Fibroblast of the aortic adventitia (primary cell): Measurements from ENCODE around the gene FAM81A. TPM values are rescaled to one million over a fixed set of nuclear protein-coding genes. Genes with fewer than 3 reads are reported as not detected.
A peak's percentile ranks its signal among the peaks of the same experiment; 100 is the strongest.

Experiments
- DNase-seq: peaks from one replicate; pipeline ENCODE4 v3.0.0-alpha.2; 2010; ENCODE audit warnings: low read depth
- H3K4me3 ChIP-seq: 2 replicates; pipeline ENCODE4 v1.5.1; 2011; ENCODE audit warnings: low read depth, mild to moderate bottlenecking, control low read depth, low read length, moderate library complexity
- total RNA-seq: library from RNA; depleted of rRNA; stranded (reverse); fragments of >200 nt; gene quantifications from 2 replicates; pipeline ENCODE4 v1.2.3, GENCODE V29; 2012; ENCODE audit warnings: low replicate concordance
- TF ChIP-seq, protein P1 (sequence below): IDR thresholded peaks from 2 replicates; pipeline ENCODE4 v1.5.1; 2011; ENCODE audit warnings: mild to moderate bottlenecking, low read length, control low read depth, inconsistent platforms; ENCODE audit not compliant: insufficient read depth

The FAM81A gene
- total RNA-seq, result 0.81 and 2.6 TPM in 2 replicates

GRCh38 chr15:59437817-59438624, at the start of gene FAM81A:
Gene FAM81A (plus strand): TSS chr15:59438186. CDS start chr15:59458627, 20,441 bp downstream.
- peak within 1 kb of the TSS; percentile 66 for H3K4me3 ChIP-seq
- TF ChIP-seq, protein P1, sequence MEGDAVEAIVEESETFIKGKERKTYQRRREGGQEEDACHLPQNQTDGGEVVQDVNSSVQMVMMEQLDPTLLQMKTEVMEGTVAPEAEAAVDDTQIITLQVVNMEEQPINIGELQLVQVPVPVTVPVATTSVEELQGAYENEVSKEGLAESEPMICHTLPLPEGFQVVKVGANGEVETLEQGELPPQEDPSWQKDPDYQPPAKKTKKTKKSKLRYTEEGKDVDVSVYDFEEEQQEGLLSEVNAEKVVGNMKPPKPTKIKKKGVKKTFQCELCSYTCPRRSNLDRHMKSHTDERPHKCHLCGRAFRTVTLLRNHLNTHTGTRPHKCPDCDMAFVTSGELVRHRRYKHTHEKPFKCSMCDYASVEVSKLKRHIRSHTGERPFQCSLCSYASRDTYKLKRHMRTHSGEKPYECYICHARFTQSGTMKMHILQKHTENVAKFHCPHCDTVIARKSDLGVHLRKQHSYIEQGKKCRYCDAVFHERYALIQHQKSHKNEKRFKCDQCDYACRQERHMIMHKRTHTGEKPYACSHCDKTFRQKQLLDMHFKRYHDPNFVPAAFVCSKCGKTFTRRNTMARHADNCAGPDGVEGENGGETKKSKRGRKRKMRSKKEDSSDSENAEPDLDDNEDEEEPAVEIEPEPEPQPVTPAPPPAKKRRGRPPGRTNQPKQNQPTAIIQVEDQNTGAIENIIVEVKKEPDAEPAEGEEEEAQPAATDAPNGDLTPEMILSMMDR, result no peak
- DNase-seq, result peak; percentile 74

DNA sequence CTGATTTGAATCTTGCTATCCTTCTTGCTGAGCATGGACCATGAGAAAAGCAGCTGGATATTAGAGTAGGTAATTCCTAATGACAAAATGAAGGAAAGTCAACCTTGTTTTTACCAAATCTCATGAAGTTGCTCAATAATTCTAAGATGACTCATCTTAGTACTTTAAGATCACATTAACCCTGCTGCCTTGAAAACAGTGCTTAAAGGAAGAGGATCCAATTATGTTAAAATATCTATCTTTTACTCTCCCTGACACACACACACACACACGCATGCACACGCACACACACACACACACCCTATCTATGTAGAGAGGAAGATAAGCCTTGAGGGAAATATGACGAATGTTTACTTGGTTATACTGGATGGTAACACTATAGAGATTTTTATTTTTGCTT, 49.3 kb upstream of the FAM81A start:
- no peak overlapping the region for H3K4me3 ChIP-seq
- peak; percentile 70 for DNase-seq
- TF ChIP-seq, protein P1, result no peak

DNA sequence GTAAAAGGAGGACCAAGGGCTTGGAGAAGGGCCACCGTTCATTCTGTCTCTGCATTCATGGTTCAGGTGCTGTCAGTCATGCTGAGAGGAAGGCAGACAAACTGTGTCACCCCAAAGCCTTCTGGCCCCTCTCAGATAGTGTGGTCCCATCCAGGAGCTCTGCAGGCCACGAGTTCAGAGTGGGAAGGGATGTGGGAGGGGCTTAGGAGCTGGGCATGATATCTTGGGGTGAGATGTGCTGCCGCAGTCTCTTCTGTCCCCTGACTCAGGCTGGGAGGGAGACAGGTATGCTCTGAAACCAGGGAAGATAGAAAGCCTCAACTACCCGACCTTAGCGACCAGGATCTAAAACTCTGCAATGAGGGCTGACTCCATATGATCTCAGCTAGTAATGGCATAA, 45.7 kb upstream of the FAM81A start:
- TF ChIP-seq, protein P1, result no peak
- no peak for DNase-seq
- no peak overlapping the region for H3K4me3 ChIP-seq

- no peak overlapping the region for H3K4me3 ChIP-seq
- TF ChIP-seq, protein P1, result no peak
- DNase-seq, result no peak
These were observed 43.8 kb upstream of the FAM81A start for GRCh38 chr15:59394166-59394661.

DNA sequence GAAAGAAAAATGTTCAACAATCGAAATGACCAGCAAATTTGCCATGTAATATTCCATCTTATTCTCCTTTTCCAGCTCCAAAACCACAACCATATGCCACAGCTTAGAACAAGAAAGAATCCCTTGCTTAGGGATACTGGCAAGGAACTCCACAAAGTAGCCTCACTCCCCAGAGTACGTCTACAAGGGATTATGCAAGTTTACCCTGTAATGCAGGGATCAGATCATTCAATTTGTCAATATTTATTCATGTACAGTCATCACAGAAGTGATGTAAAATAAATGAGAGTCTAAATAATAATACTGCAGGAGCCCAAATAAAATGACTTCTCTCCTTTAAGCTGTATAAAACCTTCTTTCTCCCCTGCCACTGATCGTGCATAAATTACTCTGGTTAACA, 41.8 kb upstream of the FAM81A start:
- DNase-seq, result no peak
- no peak overlapping the region for H3K4me3 ChIP-seq

GRCh38 chr15:59396679-59397078, 41.3 kb upstream of the FAM81A start:
- DNase-seq, result no peak
- TF ChIP-seq, protein P1, result no peak
- H3K4me3 ChIP-seq, result no peak overlapping the region

More for the DNA sequence above, 41.8 kb upstream of the FAM81A start:
- TF ChIP-seq, protein P1, result no peak

DNA sequence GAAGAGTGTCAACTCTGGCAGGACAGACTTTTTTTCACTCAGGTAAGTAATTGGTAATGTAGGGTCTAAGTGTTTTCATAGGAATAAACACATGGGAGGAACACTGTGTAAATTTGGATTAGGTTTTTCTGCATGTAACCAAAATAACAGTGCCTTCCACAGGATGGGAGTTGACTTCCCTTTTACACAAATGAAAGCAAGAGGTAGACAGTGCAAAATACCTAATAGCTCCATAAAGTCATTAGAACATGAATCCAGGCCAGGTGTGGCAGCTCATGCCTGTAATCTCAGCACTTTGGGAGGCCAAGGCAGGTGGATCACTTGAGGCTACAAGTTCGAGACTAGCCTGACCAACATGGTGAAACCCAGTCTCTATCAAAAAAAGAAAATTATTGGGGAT, 39.8 kb upstream of the FAM81A start:
- DNase-seq, result no peak
- H3K4me3 ChIP-seq, result no peak overlapping the region
- TF ChIP-seq, protein P1, result no peak
